GM12891 (cell line): ENCODE measurements around the gene EPB41L1.

ENCODE experiments used
- POLR2A ChIP-seq: IDR thresholded peaks from 2 replicates; pipeline ENCODE4 v1.6.1; 2011; ENCODE audit warnings: low read depth, low read length, control low read depth
- POLR2AphosphoS5 ChIP-seq: IDR thresholded peaks from 2 replicates; pipeline ENCODE4 v1.6.1; 2011; ENCODE audit warnings: low read depth, low read length, control low read depth

DNA sequence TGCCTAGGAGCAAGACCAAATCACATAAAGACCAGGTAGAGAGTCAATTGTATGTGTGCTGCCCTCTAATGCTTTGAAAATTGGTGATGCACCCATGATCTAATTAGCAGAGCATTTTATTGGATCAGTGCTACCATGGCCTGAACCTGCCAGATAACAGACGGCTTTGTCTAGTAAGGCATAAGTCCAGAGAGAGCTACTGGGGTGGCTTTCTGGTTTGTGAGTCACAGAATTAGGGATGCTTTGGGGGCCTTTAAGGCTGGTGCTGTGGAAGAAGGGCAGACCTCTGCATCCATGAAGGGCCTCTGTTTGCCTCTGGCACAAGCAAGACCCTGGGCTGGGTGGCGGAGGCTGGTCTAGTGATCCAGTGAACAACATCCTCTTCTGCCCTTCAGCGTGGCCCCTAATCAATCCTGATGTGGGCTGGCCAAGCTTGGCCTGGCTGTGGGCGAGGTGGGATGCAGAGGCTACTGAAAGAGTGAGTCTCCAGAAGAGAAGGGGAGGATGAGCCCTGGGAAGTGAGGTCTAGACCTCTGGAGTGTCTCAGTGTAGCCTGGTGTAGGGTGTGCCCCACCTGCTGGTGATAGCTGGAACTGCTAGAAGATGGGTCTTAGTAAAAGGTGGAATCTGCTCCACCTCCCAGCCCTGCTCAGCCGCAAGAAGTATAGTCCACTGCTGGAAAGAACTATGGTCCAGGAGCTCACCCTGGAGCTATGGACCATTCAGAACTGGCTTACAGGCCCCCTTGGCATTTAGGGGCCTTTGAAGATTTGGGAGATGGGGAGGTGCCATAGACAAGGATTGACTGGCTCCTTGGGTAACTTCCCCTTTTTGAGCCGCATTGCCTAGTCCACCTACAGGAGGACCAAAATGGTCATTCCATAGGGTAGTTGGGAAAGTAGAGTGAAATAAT, 45.1 kb downstream of the EPB41L1 start:
- no peak for TF ChIP-seq POLR2AphosphoS5
- TF ChIP-seq POLR2A: no peak
